SW 1271 (cell line): ENCODE measurements around the gene RBM33.
A peak's percentile ranks its signal among the peaks of the same experiment; 100 is the strongest.
"Not testable (repeated sequence)": the region's sequence is repeated elsewhere in the genome, so short reads cannot be mapped to it uniquely, and the experiment has no call there.

Source experiments
- DNase-seq, 2 experiments: peaks; one replicate each; lab custom pipeline; 2025; lab: John Stamatoyannopoulos, UW

Gene RBM33

GRCh38 chr7:155662343-155663043 lies 18.0 kb downstream of the RBM33 start:
- no peak for DNase-seq

- DNase-seq: no peak
Measured at GRCh38 chr7:155663937-155664336, 19.5 kb downstream of the RBM33 start.

- DNase-seq: no peak
Measured at GRCh38 chr7:155665079-155665956, 20.9 kb downstream of the RBM33 start.

GRCh38 chr7:155665957-155666287 lies 21.5 kb downstream of the RBM33 start:
- peak in 1 of 2 experiments; percentile 70 for DNase-seq

GRCh38 chr7:155667241-155667829 lies 22.9 kb downstream of the RBM33 start:
- DNase-seq: no peak

GRCh38 chr7:155669717-155670505 lies 25.4 kb downstream of the RBM33 start:
- DNase-seq: no peak

GRCh38 chr7:155670521-155670920 lies 26.1 kb downstream of the RBM33 start:
- no peak for DNase-seq

- DNase-seq: no peak
Measured at GRCh38 chr7:155674556-155674955, 30.1 kb downstream of the RBM33 start.

GRCh38 chr7:155676052-155676451 lies 31.6 kb downstream of the RBM33 start:
- DNase-seq: no peak

GRCh38 chr7:155677688-155678087 lies 33.2 kb downstream of the RBM33 start:
- no peak for DNase-seq

- DNase-seq: no peak
Measured at GRCh38 chr7:155680124-155680523, 35.7 kb downstream of the RBM33 start.

GRCh38 chr7:155680864-155681263 lies 36.4 kb downstream of the RBM33 start:
- no peak for DNase-seq

- no peak for DNase-seq
Measured at GRCh38 chr7:155681663-155682062, 37.2 kb downstream of the RBM33 start.

GRCh38 chr7:155682484-155682883 lies 38.0 kb downstream of the RBM33 start:
- DNase-seq: no peak

- DNase-seq: no peak
Measured at GRCh38 chr7:155683098-155683497, 38.6 kb downstream of the RBM33 start.

GRCh38 chr7:155683714-155684113 lies 39.3 kb downstream of the RBM33 start:
- DNase-seq: no peak

GRCh38 chr7:155684543-155684942 lies 40.1 kb downstream of the RBM33 start:
- no peak for DNase-seq

- DNase-seq: no peak
Measured at GRCh38 chr7:155685070-155685790, 40.8 kb downstream of the RBM33 start.

GRCh38 chr7:155685791-155686160 lies 41.3 kb downstream of the RBM33 start:
- no peak for DNase-seq

GRCh38 chr7:155686620-155687324 lies 42.3 kb downstream of the RBM33 start:
- not testable (repeated sequence) for DNase-seq

GRCh38 chr7:155688237-155688636 lies 43.8 kb downstream of the RBM33 start:
- DNase-seq: not testable (repeated sequence)
